ENCODE measurements around the gene FOXK2. TPM values are rescaled to one million over a fixed set of nuclear protein-coding genes. Genes with fewer than 3 reads are reported as not detected.

FOXK2 gene
- total and polyA plus RNA-seq, 2 experiments from 2014 or later, result 5.6 to 43.0 TPM

- in situ Hi-C loops (cut with MboI), result no loop called here
- Histone ChIP-seq H3F3A (ENCODE audit: insufficient read depth) (no peaks in the 10 kb centered on the region), H3K4me2 (ENCODE audit: unreplicated experiment) (peak overlapping the region; percentile 88), H3K36me3 (ENCODE audit: low read depth) (peaks cover 9% of the 10 kb centered on the region; the same call in 1 of the 2 replicates), H2AFZ (peak overlapping the region; percentile 74), H3K27ac (peak overlapping the region; percentile 78), H3K4me1 (ENCODE audit: insufficient read depth) (peaks cover 4% of the 10 kb centered on the region; the same call in 1 of the 2 replicates), H3K4me3 (peak overlapping the region; percentile 83), H3K9ac (peak overlapping the region; percentile 92), H3K27me3 (replicated peaks; ENCODE audit: insufficient read depth) (no peaks in the 10 kb centered on the region), H3K79me2 (ENCODE audit: insufficient read depth) (peaks cover 53% of the 10 kb centered on the region), H4K20me1 (ENCODE audit: insufficient read depth) (peaks cover 18% of the 10 kb centered on the region), H3K9me2 (ENCODE audit: insufficient read depth) (no peaks in the 10 kb centered on the region), H3K9me3 (ENCODE audit: low read depth) (no peaks in the 10 kb centered on the region)
- 0 to 1% methylated on average over 36 to 54 of the region's 54 CpGs for WGBS, 2 experiments (ENCODE audit: low coverage in 1 of 2, low lambda C conversion rate in 2 of 2, missing lambda C conversion rate in 2 of 2)
- DNase-seq, result peak; percentile 57
- TF ChIP-seq EZH2phosphoT487 (IDR thresholded peaks at IDR 0.05; ENCODE audit: insufficient read depth, low read depth) (no peak), EZH2 (IDR thresholded peaks at IDR 0.05; ENCODE audit: insufficient read depth, poor library complexity, severe bottlenecking) (no peak)
Measured at GRCh38 chr17:82647593-82648164, 128.1 kb downstream of the FOXK2 start.

- Histone ChIP-seq H3K36me3 (ENCODE audit: low read depth) (0 out of 2 replicates have a peak, but pooled peaks cover 4% of the 10 kb centered on the region), H3K9ac (peak within 1 kb of the TSS; percentile 92), H3K4me2 (ENCODE audit: unreplicated experiment) (peak within 1 kb of the TSS; percentile 88), H3K4me3 (peak within 1 kb of the TSS; percentile 83), H2AFZ (peak within 1 kb of the TSS; percentile 74), H3K9me3 (ENCODE audit: low read depth) (no peaks in the 10 kb centered on the region), H3K9me2 (ENCODE audit: insufficient read depth) (no peaks in the 10 kb centered on the region), H3K79me2 (ENCODE audit: insufficient read depth) (peaks cover 48% of the 10 kb centered on the region), H3K4me1 (ENCODE audit: insufficient read depth) (peaks cover 4% of the 10 kb centered on the region; the same call in 1 of the 2 replicates), H3K27ac (peak within 1 kb of the TSS; percentile 78), H3F3A (ENCODE audit: insufficient read depth) (no peaks in the 10 kb centered on the region), H3K27me3 (replicated peaks; ENCODE audit: insufficient read depth) (no peaks in the 10 kb centered on the region), H4K20me1 (ENCODE audit: insufficient read depth) (peaks cover 18% of the 10 kb centered on the region)
- peak; percentile 100 for DNase-seq
- TF ChIP-seq EZH2phosphoT487 (IDR thresholded peaks at IDR 0.05; ENCODE audit: insufficient read depth, low read depth) (no peak), EZH2 (IDR thresholded peaks at IDR 0.05; ENCODE audit: insufficient read depth, poor library complexity, severe bottlenecking) (no peak)
- in situ Hi-C loops (cut with MboI), result no loop called here
- 1 to 3% methylated on average over 30 to 67 of the region's 67 CpGs for WGBS, 2 experiments (ENCODE audit: low coverage in 1 of 2, low lambda C conversion rate in 2 of 2, missing lambda C conversion rate in 2 of 2)
Measured at GRCh38 chr17:82648165-82648668, 128.7 kb downstream of the FOXK2 start, which contains the start of gene WDR45B. Gene WDR45B (minus strand): TSS chr17:82648444. CDS start chr17:82648340, 104 bp downstream.

GRCh38 chr17:82648742-82649331, 129.3 kb downstream of the FOXK2 start:
- H3K27ac ChIP-seq, result no peak overlapping the region
- no peak overlapping the region for H3K4me3 ChIP-seq
- peaks cover 4% of the 10 kb centered on the region; the same call in 1 of the 2 replicates for H3K4me1 ChIP-seq (ENCODE audit: insufficient read depth)
- 12 to 30% methylated on average over 5 to 31 of the region's 37 CpGs for WGBS, 2 experiments (ENCODE audit: low coverage in 1 of 2, low lambda C conversion rate in 2 of 2, missing lambda C conversion rate in 2 of 2)
- H2AFZ ChIP-seq, result no peak overlapping the region; the same call in 1 of the 2 replicates
- no peaks in the 10 kb centered on the region for H3K36me3 ChIP-seq (ENCODE audit: low read depth)
- H3K27me3 ChIP-seq (replicated peaks; ENCODE audit: insufficient read depth), result no peaks in the 10 kb centered on the region
- no peaks in the 10 kb centered on the region for H3K9me2 ChIP-seq (ENCODE audit: insufficient read depth)
- no peak overlapping the region for H3K9ac ChIP-seq
- peaks cover 18% of the 10 kb centered on the region for H4K20me1 ChIP-seq (ENCODE audit: insufficient read depth)
- H3K4me2 ChIP-seq (ENCODE audit: unreplicated experiment), result no peak overlapping the region
- DNase-seq, result no peak
- in situ Hi-C loops (cut with MboI), result no loop called here
- no peak for TF ChIP-seq EZH2 (IDR thresholded peaks at IDR 0.05; ENCODE audit: insufficient read depth, poor library complexity, severe bottlenecking)
- TF ChIP-seq EZH2phosphoT487 (IDR thresholded peaks at IDR 0.05; ENCODE audit: insufficient read depth, low read depth), result no peak
- H3F3A ChIP-seq (ENCODE audit: insufficient read depth), result no peaks in the 10 kb centered on the region
- H3K9me3 ChIP-seq (ENCODE audit: low read depth), result no peaks in the 10 kb centered on the region
- H3K79me2 ChIP-seq (ENCODE audit: insufficient read depth), result peaks cover 41% of the 10 kb centered on the region

GRCh38 chr17:82649501-82650261, 130.1 kb downstream of the FOXK2 start:
- H3K27me3 ChIP-seq (replicated peaks; ENCODE audit: insufficient read depth), result no peaks in the 10 kb centered on the region
- H3F3A ChIP-seq (ENCODE audit: insufficient read depth), result no peaks in the 10 kb centered on the region
- no peak overlapping the region for H2AFZ ChIP-seq
- no peak overlapping the region for H3K27ac ChIP-seq
- TF ChIP-seq EZH2phosphoT487 (IDR thresholded peaks at IDR 0.05; ENCODE audit: insufficient read depth, low read depth) (no peak), EZH2 (IDR thresholded peaks at IDR 0.05; ENCODE audit: insufficient read depth, poor library complexity, severe bottlenecking) (no peak)
- no peak overlapping the region for H3K4me2 ChIP-seq (ENCODE audit: unreplicated experiment)
- H3K79me2 ChIP-seq (ENCODE audit: insufficient read depth), result peaks cover 33% of the 10 kb centered on the region
- 84 to 86% methylated on average over 21 to 22 of the region's 22 CpGs for WGBS, 2 experiments (ENCODE audit: low coverage in 1 of 2, low lambda C conversion rate in 2 of 2, missing lambda C conversion rate in 2 of 2)
- H3K9me2 ChIP-seq (ENCODE audit: insufficient read depth), result no peaks in the 10 kb centered on the region
- no peak overlapping the region for H3K4me3 ChIP-seq
- no peaks in the 10 kb centered on the region for H3K36me3 ChIP-seq (ENCODE audit: low read depth)
- peaks cover 4% of the 10 kb centered on the region; the same call in 1 of the 2 replicates for H3K4me1 ChIP-seq (ENCODE audit: insufficient read depth)
- H3K9me3 ChIP-seq (ENCODE audit: low read depth), result no peaks in the 10 kb centered on the region
- no peak overlapping the region for H3K9ac ChIP-seq
- in situ Hi-C loops (cut with MboI), result no loop called here
- DNase-seq, result no peak
- peaks cover 16% of the 10 kb centered on the region for H4K20me1 ChIP-seq (ENCODE audit: insufficient read depth)

All from GM23248 (cell line).